SH-SY5Y (cell line): ENCODE results near the gene TBRG4.

Experiments used
- GATA2 ChIP-seq: IDR thresholded peaks from 2 replicates; pipeline ENCODE4 v1.6.1; 2011; ENCODE audit warnings: mild to moderate bottlenecking, low read depth, low read length
- GATA3 ChIP-seq: IDR thresholded peaks from 2 replicates; pipeline ENCODE4 v1.6.1; 2011; ENCODE audit warnings: low read depth, mild to moderate bottlenecking, low read length, moderate library complexity

GRCh38 chr7:45111298-45112223 is at the start of gene TBRG4:
- TF ChIP-seq GATA2 (no peak), GATA3 (no peak)
